WI38 (cell line): ENCODE measurements around the gene LDAH.

Experiments used
- H3K4me3 ChIP-seq: 2 replicates; pipeline ENCODE4 v1.5.1; 2011; ENCODE audit warnings: low read depth, mild to moderate bottlenecking, control low read depth, low read length
- CTCF ChIP-seq: IDR thresholded peaks from 2 replicates; pipeline ENCODE4 v1.5.1; 2012; ENCODE audit warnings: low read depth, mild to moderate bottlenecking, control low read depth, low read length

LDAH gene

DNA sequence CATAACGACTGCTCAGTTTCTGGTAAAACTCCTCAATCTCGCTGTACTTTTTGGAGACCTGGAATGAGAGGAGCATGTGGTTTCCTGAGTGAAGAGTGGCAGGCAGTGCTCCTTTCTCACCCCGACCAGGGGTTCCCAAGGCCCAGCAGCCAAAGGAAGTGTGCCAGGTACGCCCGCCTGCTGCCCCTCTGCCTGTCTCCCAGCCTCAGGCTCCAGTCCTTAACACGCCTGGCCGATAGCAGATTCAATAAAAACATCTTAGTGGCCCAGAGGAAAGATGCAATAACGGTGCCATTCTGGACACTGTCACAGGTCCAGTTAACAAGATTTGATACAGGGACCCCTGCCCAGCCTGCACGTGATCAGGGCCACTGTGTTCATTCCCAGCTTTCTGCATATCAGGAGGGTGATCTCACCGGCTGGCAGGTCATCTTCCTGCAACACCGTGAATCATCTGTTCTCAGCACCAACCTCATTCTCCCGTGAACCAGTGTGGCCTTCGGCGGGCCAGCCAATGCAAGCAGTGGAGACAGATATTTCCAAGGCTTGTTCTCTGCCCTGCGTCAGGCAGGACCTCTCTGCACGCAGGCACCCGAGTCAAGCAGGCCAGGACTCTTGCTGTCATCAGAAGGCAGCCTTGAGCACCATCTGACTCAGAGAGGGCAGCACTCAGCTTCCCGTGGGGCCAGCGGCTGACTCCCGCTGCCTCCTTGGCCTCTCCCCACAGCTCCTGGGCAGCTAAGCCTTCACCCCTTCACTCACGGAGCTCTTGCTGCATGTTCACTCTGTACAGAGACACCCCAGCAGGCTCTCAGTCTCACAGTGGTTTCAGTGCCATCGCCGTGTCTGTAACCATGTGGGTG, 181.5 kb downstream of the LDAH start:
- H3K4me3 ChIP-seq: no peak overlapping the region
- no peak for TF ChIP-seq CTCF

- no peak overlapping the region for H3K4me3 ChIP-seq
- TF ChIP-seq CTCF: no peak
Observed at GRCh38 chr2:20640411-20641122, 182.3 kb downstream of the LDAH start.

DNA sequence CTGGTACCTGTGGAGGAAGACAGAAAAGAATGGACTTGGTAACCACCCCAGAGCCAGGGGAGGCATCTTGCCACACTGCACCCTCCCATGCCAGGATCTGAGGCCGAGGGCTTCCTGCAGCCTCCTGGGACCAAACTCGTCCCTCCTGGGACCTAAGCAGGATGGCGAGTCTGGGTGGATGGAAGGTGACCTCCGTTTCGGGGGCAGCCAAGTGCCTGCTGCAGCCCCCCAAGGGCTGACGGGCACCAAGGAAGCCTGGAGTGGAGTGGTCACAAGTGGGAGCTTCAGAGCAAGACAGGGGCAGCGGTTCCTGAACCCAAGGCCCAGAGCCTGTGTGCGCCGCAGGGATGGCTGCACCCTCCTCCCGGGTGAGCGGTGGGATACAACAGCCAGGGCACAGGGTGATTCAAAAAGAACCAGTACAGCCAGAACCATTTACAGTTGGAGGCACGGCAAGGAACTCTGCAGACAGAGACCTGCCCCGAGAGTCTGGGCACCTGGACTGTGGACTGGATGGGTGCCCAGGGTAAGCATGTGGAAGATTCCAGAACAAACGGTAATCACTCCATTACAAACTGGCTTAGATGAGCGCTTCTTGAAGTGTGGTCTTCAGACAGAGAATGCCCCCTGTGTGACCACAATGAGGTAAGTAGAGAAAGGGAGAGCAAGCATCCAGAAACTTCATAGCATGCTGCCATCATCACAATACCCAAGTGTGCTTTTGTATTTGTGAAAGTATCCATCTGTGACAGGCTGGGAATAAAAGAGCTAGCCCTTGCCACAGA, 184.1 kb downstream of the LDAH start:
- TF ChIP-seq CTCF: no peak

DNA sequence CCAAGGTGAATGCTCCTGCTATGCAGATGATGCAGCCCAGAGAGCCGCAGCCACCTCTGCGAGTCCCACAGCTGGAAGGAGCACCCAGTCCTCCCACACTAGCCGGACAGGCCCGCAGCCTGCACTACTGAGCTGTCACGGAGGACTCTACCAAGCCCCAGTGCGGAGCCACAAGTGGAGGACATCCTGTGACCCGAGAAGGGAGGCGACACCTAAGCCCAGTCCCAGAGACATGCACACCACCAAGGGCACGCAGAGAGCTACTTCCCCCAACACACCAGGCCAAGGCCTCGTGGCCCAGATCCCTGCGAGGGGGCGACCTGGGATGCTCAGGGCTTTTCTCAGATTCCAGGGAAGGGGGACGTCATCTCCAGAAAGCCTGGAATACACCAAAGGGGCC, 184.9 kb downstream of the LDAH start:
- H3K4me3 ChIP-seq: no peak overlapping the region

More for the DNA sequence above, 184.1 kb downstream of the LDAH start:
- no peak overlapping the region for H3K4me3 ChIP-seq

GRCh38 chr2:20637147-20637546, 185.8 kb downstream of the LDAH start:
- H3K4me3 ChIP-seq: no peak overlapping the region
- no peak for TF ChIP-seq CTCF

More for the DNA sequence above, 184.9 kb downstream of the LDAH start:
- no peak for TF ChIP-seq CTCF

- peak; percentile 90 for TF ChIP-seq CTCF
- H3K4me3 ChIP-seq: no peak overlapping the region
Observed at GRCh38 chr2:20635675-20636584, 187.0 kb downstream of the LDAH start.
